ENCODE data around the gene HDGFL2. TPM values are rescaled to one million over a fixed set of nuclear protein-coding genes. Genes with fewer than 3 reads are reported as not detected.

Gene HDGFL2
- polyA plus RNA-seq, 3 donors: 7.0 to 13.2 (median 10.5) TPM

GRCh38 chr19:4533835-4534424 is 61.8 kb downstream of the HDGFL2 start:
- TF ChIP-seq CTCF (IDR thresholded peaks at IDR 0.05): no peak
- peaks cover 0 to 4% of the 10 kb centered on the region in 2 donors for H3K36me3 Mint-ChIP-seq
- peaks cover 13% of the 10 kb centered on the region for H3K79me2 ChIP-seq (ENCODE audit: insufficient read depth, low read length)
- no peak for DNase-seq
- no peak overlapping the region for H3K4me3 Mint-ChIP-seq
- no peaks in the 10 kb centered on the region for H3K9me3 ChIP-seq (replicated peaks in 1 of 2; ENCODE audit: control insufficient read depth in 1 of 2, insufficient read depth in 1 of 2, low read length in 2 of 2)
- peaks cover 0 to 2% of the 10 kb centered on the region in 2 donors for H3K27me3 ChIP-seq (ENCODE audit: control insufficient read depth in 2 of 2, insufficient read depth in 2 of 2, low read length in 2 of 2)
- H3K36me3 ChIP-seq (replicated peaks in 1 of 2; ENCODE audit: control insufficient read depth in 1 of 2, insufficient read depth in 2 of 2, low read length in 2 of 2): no peaks in the 10 kb centered on the region
- peaks cover 40% of the 10 kb centered on the region for H3K4me1 Mint-ChIP-seq
- H3K4me2 ChIP-seq (replicated peaks; ENCODE audit: extremely low read depth, low read length, poor library complexity, severe bottlenecking): no peak overlapping the region
- H3K27ac ChIP-seq (ENCODE audit: low read depth in 1 of 2, low read length in 2 of 2): no peak overlapping the region
- 85% methylated on average over 8 of the region's 9 CpGs for WGBS (ENCODE audit: insufficient coverage)
- no peaks in the 10 kb centered on the region for H4K20me1 ChIP-seq (ENCODE audit: insufficient read depth, low read length)
- no peak overlapping the region for H2AFZ ChIP-seq (ENCODE audit: insufficient read depth, low read depth, low read length, poor library complexity, severe bottlenecking)
- H3K4me3 ChIP-seq (replicated peaks in 1 of 3; ENCODE audit: low read depth in 2 of 3, low read length in 3 of 3): no peak overlapping the region
- intact Hi-C loops (cut with micrococcal nuclease): no loop called here
- H3K9ac ChIP-seq (ENCODE audit: insufficient read depth, low read length, poor library complexity, severe bottlenecking): no peak overlapping the region
- peaks cover 47 to 53% of the 10 kb centered on the region in 2 donors for H3K4me1 ChIP-seq (ENCODE audit: control insufficient read depth in 1 of 2, insufficient read depth in 2 of 2, low read length in 2 of 2)
- H3K27me3 Mint-ChIP-seq (ENCODE audit: low read depth in 3 of 3): peaks cover 6 to 12% (median 8%) of the 10 kb centered on the region in 3 donors
- peaks cover 0 to 3% (median 0%) of the 10 kb centered on the region in 7 donors for H3K9me3 Mint-ChIP-seq
- peak overlapping the region in 2 of 7 donors; percentile 6 to 42 for H3K27ac Mint-ChIP-seq

GRCh38 chr19:4534836-4535658 is 63.0 kb downstream of the HDGFL2 start, which contains the start of gene PLIN5:
PLIN5 (minus strand) TSS chr19:4535224; CDS start chr19:4534074, 1,150 bp downstream.
- H3K27ac ChIP-seq (ENCODE audit: low read depth in 1 of 2, low read length in 2 of 2): no peak within 1 kb of the TSS
- no peak within 1 kb of the TSS for H2AFZ ChIP-seq (ENCODE audit: insufficient read depth, low read depth, low read length, poor library complexity, severe bottlenecking)

More at GRCh38 chr19:4534836-4535658, 63.0 kb downstream of the HDGFL2 start, which contains the start of gene PLIN5:
- Mint-ChIP-seq H3K27ac (peak within 1 kb of the TSS in 5 of 7 donors; percentile 46 to 75 (median 60)), H3K4me3 (peak within 1 kb of the TSS; percentile 52 to 62), H3K9me3 (peaks cover 0 to 6% (median 2%) of the 10 kb centered on the region in 7 donors), H3K27me3 (ENCODE audit: low read depth in 3 of 3) (peaks cover 6 to 12% (median 8%) of the 10 kb centered on the region in 3 donors), H3K4me1 (peaks cover 51% of the 10 kb centered on the region), H3K36me3 (peaks cover 0 to 4% of the 10 kb centered on the region in 2 donors)
- no peaks in the 10 kb centered on the region for H3K36me3 ChIP-seq (replicated peaks in 1 of 2; ENCODE audit: control insufficient read depth in 1 of 2, insufficient read depth in 2 of 2, low read length in 2 of 2)
- H3K4me3 ChIP-seq (replicated peaks in 1 of 3; ENCODE audit: low read depth in 2 of 3, low read length in 3 of 3): peak within 1 kb of the TSS in 1 of 3 experiments; percentile 52
- DNase-seq: peak; percentile 69 to 76 (median 72)
- no peak for TF ChIP-seq CTCF (IDR thresholded peaks at IDR 0.05)
- 18% methylated on average over 44 of the region's 49 CpGs for WGBS (ENCODE audit: insufficient coverage)
- H3K79me2 ChIP-seq (ENCODE audit: insufficient read depth, low read length): peaks cover 23% of the 10 kb centered on the region
- H4K20me1 ChIP-seq (ENCODE audit: insufficient read depth, low read length): no peaks in the 10 kb centered on the region
- no peak within 1 kb of the TSS for H3K9ac ChIP-seq (ENCODE audit: insufficient read depth, low read length, poor library complexity, severe bottlenecking)
- intact Hi-C loops (cut with micrococcal nuclease): no loop called here
- H3K9me3 ChIP-seq (replicated peaks in 1 of 2; ENCODE audit: control insufficient read depth in 1 of 2, insufficient read depth in 1 of 2, low read length in 2 of 2): no peaks in the 10 kb centered on the region
- peaks cover 0 to 2% of the 10 kb centered on the region in 2 donors for H3K27me3 ChIP-seq (ENCODE audit: control insufficient read depth in 2 of 2, insufficient read depth in 2 of 2, low read length in 2 of 2)
- H3K4me1 ChIP-seq (ENCODE audit: control insufficient read depth in 1 of 2, insufficient read depth in 2 of 2, low read length in 2 of 2): peaks cover 58 to 64% of the 10 kb centered on the region in 2 donors
- H3K4me2 ChIP-seq (replicated peaks; ENCODE audit: extremely low read depth, low read length, poor library complexity, severe bottlenecking): peak within 1 kb of the TSS; percentile 53

Data from CD14-positive monocyte (primary cell).